ENCODE measurements around the gene EID2B.

Gene EID2B, protein sequence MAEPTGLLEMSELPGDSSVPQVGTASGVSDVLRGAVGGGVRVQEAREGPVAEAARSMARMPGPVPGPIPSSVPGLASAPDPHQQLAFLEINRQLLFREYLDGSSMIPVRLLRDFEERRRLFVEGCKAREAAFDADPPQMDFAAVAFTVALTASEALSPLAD

DNA sequence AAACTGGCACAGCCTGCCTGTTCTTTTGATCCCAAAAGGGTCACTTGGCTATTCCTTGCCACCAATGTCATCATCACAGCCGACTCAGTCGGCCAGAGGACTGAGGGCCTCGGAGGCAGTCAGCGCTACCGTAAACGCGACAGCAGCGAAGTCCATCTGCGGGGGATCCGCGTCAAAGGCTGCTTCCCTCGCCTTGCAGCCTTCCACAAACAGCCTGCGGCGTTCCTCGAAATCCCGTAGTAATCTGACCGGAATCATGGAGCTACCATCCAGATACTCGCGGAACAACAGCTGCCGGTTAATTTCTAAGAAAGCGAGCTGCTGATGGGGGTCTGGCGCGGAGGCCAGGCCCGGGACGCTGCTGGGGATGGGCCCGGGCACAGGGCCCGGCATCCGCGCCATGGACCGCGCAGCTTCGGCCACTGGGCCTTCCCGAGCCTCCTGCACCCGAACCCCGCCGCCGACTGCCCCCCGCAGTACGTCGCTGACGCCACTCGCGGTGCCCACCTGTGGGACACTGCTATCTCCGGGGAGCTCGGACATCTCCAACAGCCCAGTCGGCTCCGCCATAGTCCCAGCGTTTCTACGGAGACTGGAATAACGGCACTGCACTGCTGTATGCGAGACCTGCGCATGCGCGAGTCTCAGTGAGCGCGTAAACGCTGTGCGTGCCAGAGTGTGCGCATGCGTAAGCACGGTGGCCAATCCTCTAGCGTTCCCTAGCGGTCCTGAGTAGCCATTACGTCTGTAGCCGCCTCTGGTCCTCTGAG lies at the start of gene EID2B:
Gene EID2B, minus strand, starts transcription at position 620 of the 770 bp plus-strand sequence. Its CDS starts 50 bp downstream, at position 570.
- DNase-seq = peak; percentile 95

DNA sequence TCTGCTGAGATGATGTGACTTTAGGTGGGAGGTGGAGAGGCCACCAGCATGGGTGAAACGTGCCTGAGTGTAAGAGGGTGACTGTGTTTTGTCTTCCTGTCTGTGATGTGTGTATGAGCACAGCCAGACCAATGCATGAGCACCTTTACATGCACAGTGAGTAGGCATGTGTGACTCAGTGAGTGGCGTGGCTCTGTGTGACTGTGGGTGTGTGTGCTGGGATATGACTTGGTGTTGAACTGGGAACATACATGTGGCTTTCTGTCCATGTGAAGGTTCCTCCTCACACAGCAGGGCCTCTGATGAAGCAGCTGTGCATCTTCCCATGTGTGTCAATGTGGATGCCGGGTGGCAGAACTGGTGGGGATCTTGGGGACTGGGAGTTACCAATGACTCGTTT lies 49.8 kb upstream of the EID2B start:
- DNase-seq = no peak

- DNase-seq = no peak
These were observed 36.0 kb upstream of the EID2B start for GRCh38 chr19:39568604-39569003.

GRCh38 chr19:39566064-39566463 lies 33.4 kb upstream of the EID2B start:
- DNase-seq = no peak

- DNase-seq = no peak
These were observed 30.8 kb upstream of the EID2B start for GRCh38 chr19:39563408-39563807.

DNA sequence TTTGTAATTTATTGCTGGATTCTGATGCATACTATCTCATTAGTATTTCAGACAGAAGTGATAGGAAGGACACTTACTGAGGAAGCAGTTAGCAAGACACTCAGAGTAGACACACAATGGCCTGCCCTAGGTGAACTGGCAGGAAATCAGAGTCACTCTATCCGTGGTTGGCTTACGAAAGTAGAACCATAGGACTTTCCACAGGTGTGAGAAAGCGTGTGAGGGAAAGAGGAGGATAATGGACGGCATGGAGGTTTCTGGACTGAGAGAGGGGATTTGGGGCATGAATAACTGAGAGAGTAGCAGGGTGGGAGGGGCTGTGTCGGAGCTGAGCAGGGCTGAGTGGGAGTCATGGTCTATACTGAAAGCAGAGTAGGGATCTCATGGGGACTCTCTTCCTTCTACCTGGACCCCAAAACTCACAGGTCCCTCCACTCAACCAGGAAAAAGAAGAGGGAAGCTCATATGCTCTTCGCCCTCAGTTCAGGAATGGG lies 26.0 kb upstream of the EID2B start:
- no peak for DNase-seq

GRCh38 chr19:39557811-39558623 lies 25.4 kb upstream of the EID2B start:
- peak; percentile 43 for DNase-seq

DNA sequence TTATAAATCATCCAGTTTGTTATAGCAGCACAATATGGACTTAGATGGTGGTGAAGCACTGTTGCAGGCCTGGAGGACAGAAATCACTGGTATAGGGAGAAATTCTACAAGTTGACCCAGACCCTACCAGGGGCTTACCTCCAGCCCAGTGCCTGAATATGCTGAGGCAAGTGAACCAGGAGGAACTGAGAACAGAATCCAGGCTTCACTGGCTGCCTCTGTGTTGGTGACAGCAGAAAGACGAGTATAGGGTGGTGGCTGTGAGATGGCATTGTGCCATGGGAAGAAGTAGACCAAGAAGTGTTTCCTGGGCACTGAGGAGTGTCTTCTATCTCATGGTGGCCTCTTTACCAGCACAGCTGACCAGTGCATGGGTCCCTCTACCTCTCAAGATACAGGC lies 23.2 kb upstream of the EID2B start:
- DNase-seq = no peak

DNA sequence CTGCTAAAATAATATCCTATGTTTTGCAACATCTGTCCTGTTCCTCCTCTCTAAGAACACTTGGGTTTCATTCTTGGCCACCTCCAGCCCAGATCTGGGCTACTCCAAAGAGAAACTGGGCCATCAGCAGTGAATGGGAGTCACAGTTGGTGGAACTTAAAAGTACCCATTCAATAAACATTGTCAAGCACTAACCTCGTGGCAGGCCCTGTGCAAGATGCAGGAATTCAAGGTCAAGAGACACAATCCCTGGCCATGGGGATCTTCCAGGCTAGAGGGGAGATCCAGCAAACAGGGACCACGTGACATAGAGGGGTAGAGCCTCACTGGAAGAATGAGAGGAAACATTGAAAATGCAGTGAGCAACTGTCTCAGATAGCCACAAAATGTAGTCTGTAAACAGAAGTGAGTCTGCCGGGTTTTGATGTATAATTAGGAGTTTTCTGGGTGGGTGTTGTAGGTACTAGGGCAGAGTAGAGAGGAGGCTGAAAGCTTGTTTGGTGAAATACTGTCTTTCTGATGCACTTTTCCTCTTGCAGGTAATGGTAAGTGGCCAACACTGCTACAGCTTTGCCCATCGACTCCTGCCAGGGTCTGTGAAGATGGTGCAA lies 22.2 kb upstream of the EID2B start:
- DNase-seq = no peak

DNA sequence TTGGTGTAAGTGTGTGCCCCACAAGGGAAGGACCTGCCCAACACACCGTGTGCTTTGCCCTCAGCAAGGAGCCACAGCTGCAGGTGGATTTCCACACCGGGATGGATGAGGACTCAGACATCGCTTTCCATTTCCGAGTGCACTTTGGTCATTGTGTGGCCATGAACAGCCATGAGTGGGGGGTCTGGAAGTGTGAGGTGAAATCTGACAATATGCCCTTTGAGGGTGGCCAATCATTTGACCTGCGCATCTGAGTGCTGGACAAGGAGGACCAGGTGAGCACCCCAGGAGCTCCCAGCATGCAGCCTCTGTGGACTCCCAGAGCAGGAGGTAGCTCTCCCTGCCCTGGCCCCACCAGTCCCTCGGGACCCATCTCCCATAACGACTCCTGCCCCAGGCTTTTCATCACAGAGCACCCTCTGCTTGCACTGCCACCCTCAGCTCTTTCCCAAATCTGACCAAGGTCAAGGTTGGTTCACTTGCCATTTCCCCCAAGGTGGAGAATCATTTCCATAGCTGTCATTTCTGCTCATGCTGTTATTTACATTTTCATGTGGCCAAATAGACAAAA lies 20.5 kb upstream of the EID2B start:
- no peak for DNase-seq

GRCh38 chr19:39550197-39550596 lies 17.5 kb upstream of the EID2B start:
- no peak for DNase-seq

- no peak for DNase-seq
These were observed 13.9 kb upstream of the EID2B start for GRCh38 chr19:39546599-39546998.

DNA sequence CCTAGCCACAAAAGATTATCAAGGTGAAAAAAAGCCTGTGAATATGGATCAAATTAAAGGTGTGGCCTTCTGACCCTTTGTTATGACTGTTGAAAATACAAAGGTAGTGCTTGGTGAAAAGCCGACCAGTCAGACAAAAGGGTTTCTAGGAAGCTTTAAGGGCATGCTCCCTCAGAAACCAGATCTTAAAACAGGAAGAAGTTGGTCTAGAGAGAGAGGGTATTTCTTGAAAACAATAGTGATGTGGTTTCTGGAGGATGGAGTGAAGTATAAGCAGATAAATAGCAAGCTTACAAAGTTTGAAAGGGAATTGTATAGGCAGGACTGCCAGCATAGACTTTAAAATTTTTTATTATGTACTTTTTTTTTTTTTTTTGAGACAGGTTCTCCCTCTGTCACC lies 12.3 kb upstream of the EID2B start:
- DNase-seq = no peak

DNA sequence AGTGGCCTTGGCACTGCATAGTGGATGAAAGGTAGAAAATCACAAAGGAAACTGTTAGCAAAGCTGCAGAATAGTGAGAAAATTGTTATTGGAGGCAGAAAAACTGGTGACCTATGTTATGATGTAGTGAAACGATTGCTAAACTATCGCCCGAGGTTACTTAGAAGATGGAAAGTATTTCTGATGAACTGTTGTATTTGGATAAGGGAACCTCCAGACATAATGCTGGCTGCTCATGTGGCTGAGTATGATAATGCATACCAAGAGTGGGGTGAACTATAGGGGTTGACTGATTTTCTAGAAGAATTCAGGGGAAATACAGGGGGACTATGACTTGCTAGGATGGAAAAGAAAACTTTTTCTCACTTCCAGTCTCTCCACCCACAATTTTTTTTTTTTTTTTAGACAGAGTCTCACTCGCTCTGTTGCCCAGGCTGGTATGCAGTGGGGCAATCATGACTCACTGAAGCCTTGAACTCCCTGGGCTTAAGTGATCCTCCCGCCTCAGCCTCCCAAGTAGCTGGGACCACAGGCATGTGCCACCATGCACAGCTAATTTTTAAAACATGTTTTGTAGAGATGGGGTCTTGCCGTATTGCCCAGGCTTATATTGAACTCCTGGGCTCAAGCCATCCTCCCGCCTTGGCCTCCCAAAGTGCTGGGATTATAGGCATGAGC lies 11.7 kb upstream of the EID2B start:
- DNase-seq = no peak

GRCh38 chr19:39543477-39543857 lies 10.8 kb upstream of the EID2B start:
- DNase-seq = no peak

GRCh38 chr19:39542206-39542605 lies 9.6 kb upstream of the EID2B start:
- no peak for DNase-seq

DNA sequence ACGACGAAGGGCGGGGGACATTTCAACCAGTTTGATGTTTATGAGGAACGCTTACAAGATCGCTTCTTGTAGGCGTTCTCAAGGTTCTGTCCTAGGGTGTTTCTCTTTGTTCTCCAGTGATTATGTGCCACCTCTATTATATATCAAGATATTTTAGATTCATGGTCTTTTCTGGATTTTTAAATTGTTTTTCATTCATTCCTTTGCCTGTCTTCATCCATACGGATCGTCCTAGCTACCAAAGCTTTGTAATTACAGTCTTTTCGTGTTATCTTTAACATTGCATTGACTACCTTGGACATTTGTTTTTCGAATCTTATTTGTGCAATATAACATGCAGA lies 7.7 kb upstream of the EID2B start:
- DNase-seq = no peak

- DNase-seq = peak; percentile 91
These were observed 7.1 kb upstream of the EID2B start, which contains the start of gene EID2 for GRCh38 chr19:39539518-39540332. Gene EID2 (minus strand): TSS chr19:39540161. CDS start chr19:39540079, 82 bp downstream.

DNA sequence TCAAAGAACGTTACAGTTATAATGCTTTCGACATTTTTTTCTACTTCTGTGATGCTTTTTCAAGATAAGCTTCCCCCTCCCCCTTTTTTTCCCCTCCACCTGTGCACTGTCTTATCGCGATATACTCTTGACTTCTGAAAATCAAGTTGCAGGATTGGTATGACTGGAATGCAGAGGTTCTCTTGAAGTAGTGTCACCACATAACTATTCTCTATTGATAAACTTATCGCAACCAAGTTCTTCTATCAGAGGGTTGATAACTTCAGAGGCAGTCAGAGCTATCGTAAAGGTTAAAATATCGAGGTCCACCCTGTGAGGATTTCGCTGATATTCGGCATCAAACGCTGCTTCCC lies 6.5 kb upstream of the EID2B start:
- DNase-seq = no peak

- DNase-seq = no peak
These were observed 1.1 kb upstream of the EID2B start for GRCh38 chr19:39533791-39534190.

GRCh38 chr19:39533003-39533512 lies 406 bp upstream of the EID2B start:
- DNase-seq = no peak

Data from NCI-H2107 (cell line).